ENCODE measurements around the gene PLAU.

DNA sequence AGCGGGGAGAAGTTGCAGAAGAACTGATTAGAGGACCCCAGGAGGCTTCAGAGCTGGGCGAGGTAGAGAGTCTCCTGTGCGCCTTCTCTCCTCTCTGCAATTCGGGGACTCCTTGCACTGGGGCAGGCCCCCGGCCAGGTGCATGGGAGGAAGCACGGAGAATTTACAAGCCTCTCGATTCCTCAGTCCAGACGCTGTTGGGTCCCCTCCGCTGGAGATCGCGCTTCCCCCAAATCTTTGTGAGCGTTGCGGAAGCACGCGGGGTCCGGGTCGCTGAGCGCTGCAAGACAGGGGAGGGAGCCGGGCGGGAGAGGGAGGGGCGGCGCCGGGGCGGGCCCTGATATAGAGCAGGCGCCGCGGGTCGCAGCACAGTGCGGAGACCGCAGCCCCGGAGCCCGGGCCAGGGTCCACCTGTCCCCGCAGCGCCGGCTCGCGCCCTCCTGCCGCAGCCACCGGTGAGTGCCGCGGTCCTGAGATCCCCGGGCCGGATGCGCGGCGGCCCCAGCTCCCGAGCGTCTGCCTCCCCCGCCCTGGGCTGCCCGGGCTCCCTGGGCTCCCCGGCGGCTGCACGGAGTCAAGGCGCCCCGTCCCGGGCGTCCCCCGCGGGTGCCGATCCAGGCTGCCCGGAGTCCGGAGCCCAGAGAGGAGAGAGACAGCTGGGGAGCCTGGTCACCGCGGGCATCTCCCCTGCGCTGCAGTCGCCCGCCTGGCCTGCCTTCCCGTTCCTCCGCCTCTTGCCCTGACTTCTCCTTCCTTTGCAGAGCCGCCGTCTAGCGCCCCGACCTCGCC, at the start of gene PLAU:
- TF ChIP-seq CTCF (IDR thresholded peaks at IDR 0.05) (no peak), ATF6 (CRISPR knock-in tag; IDR thresholded peaks at IDR 0.05) (no peak), FOXK1 (CRISPR knock-in tag; IDR thresholded peaks at IDR 0.05) (no peak), ESRRA (CRISPR knock-in tag; IDR thresholded peaks at IDR 0.05; ENCODE audit: borderline replicate concordance) (no peak)

All from WTC11 (cell line).